ENCODE results near the gene EDEM3.

- no peak for TF ChIP-seq POLR2A (IDR thresholded peaks at IDR 0.05)
- no peak for TF ChIP-seq CTCF (IDR thresholded peaks at IDR 0.05)
These were observed 56.6 kb downstream of the EDEM3 start for GRCh38 chr1:184698016-184698415.
